Effector memory CD4-positive, alpha-beta T cell (primary cell): ENCODE results near the gene YAP1.
"Not testable (repeated sequence)": the region's sequence is repeated elsewhere in the genome, so short reads cannot be mapped to it uniquely, and the experiment has no call there.

Experiments used
- DNase-seq, 3 donors: peaks; one replicate each; pipeline ENCODE4 v3.0.0-alpha.2; 2020
- H3K27ac ChIP-seq: 2 replicates; pipeline ENCODE4 v1.7.0; 2013; ENCODE audit warnings: mild to moderate bottlenecking, low read length, moderate library complexity; ENCODE audit not compliant: insufficient read depth, poor library complexity, severe bottlenecking
- H3K27me3 ChIP-seq: replicated peaks from 2 replicates; pipeline ENCODE4 v1.7.0; 2013; ENCODE audit warnings: mild to moderate bottlenecking, low read length; ENCODE audit not compliant: insufficient read depth, control insufficient read depth, poor library complexity, severe bottlenecking
- H3K36me3 ChIP-seq: 2 replicates; pipeline ENCODE4 v1.7.0; 2013; ENCODE audit warnings: mild to moderate bottlenecking, low read length, moderate library complexity; ENCODE audit not compliant: control insufficient read depth, insufficient read depth
- H3K4me1 ChIP-seq: 2 replicates; pipeline ENCODE4 v1.7.0; 2013; ENCODE audit warnings: low read length, mild to moderate bottlenecking; ENCODE audit not compliant: control insufficient read depth, insufficient read depth, poor library complexity, severe bottlenecking
- H3K4me3 ChIP-seq: 2 replicates; pipeline ENCODE4 v1.7.0; 2013; ENCODE audit warnings: low read length, low read depth, mild to moderate bottlenecking; ENCODE audit not compliant: insufficient read depth, poor library complexity, severe bottlenecking
- H3K9me3 ChIP-seq: 2 replicates; pipeline ENCODE4 v1.7.0; 2013; ENCODE audit warnings: mild to moderate bottlenecking, low read length, moderate library complexity; ENCODE audit not compliant: control insufficient read depth

Gene YAP1

GRCh38 chr11:102194990-102195389 is 84.7 kb downstream of the YAP1 start:
- Histone ChIP-seq H3K4me3 (no peak overlapping the region), H3K9me3 (no peaks in the 10 kb centered on the region), H3K27ac (no peak overlapping the region), H3K27me3 (no peaks in the 10 kb centered on the region), H3K36me3 (no peaks in the 10 kb centered on the region), H3K4me1 (no peaks in the 10 kb centered on the region)
- no peak for DNase-seq

- Histone ChIP-seq H3K27ac (no peak overlapping the region), H3K9me3 (no peaks in the 10 kb centered on the region), H3K4me3 (no peak overlapping the region), H3K27me3 (no peaks in the 10 kb centered on the region), H3K36me3 (no peaks in the 10 kb centered on the region), H3K4me1 (no peaks in the 10 kb centered on the region)
- DNase-seq: no peak
These were observed 86.1 kb downstream of the YAP1 start for GRCh38 chr11:102196351-102196750.

GRCh38 chr11:102196816-102197215 is 86.6 kb downstream of the YAP1 start:
- Histone ChIP-seq H3K4me1 (no peaks in the 10 kb centered on the region), H3K4me3 (no peak overlapping the region), H3K36me3 (no peaks in the 10 kb centered on the region), H3K27me3 (no peaks in the 10 kb centered on the region), H3K9me3 (no peaks in the 10 kb centered on the region), H3K27ac (no peak overlapping the region)
- no peak for DNase-seq

GRCh38 chr11:102197670-102198139 is 87.5 kb downstream of the YAP1 start:
- Histone ChIP-seq H3K9me3 (no peaks in the 10 kb centered on the region), H3K4me1 (no peaks in the 10 kb centered on the region), H3K4me3 (no peak overlapping the region), H3K27me3 (no peaks in the 10 kb centered on the region), H3K27ac (no peak overlapping the region), H3K36me3 (no peaks in the 10 kb centered on the region)
- DNase-seq: no peak

GRCh38 chr11:102199673-102200072 is 89.4 kb downstream of the YAP1 start:
- DNase-seq: no peak
- H3K36me3 ChIP-seq: no peaks in the 10 kb centered on the region
- no peaks in the 10 kb centered on the region for H3K4me1 ChIP-seq
- H3K4me3 ChIP-seq: no peak overlapping the region
- no peaks in the 10 kb centered on the region for H3K27me3 ChIP-seq
- H3K9me3 ChIP-seq: no peaks in the 10 kb centered on the region
- no peak overlapping the region for H3K27ac ChIP-seq

GRCh38 chr11:102200325-102200724 is 90.1 kb downstream of the YAP1 start:
- not testable (repeated sequence) for H3K9me3 ChIP-seq, H3K27ac ChIP-seq, H3K27me3 ChIP-seq, DNase-seq, H3K4me1 ChIP-seq, H3K4me3 ChIP-seq, H3K36me3 ChIP-seq

- Histone ChIP-seq H3K4me1 (no peaks in the 10 kb centered on the region), H3K27ac (no peak overlapping the region), H3K9me3 (no peaks in the 10 kb centered on the region), H3K4me3 (no peak overlapping the region), H3K36me3 (no peaks in the 10 kb centered on the region), H3K27me3 (no peaks in the 10 kb centered on the region)
- DNase-seq: no peak
These were observed 91.5 kb downstream of the YAP1 start for GRCh38 chr11:102201776-102202175.

- Histone ChIP-seq H3K9me3 (no peaks in the 10 kb centered on the region), H3K36me3 (no peaks in the 10 kb centered on the region), H3K27ac (no peak overlapping the region), H3K4me3 (no peak overlapping the region), H3K4me1 (no peaks in the 10 kb centered on the region), H3K27me3 (no peaks in the 10 kb centered on the region)
- no peak for DNase-seq
These were observed 92.7 kb downstream of the YAP1 start for GRCh38 chr11:102202972-102203371.

GRCh38 chr11:102204174-102204573 is 93.9 kb downstream of the YAP1 start:
- no peaks in the 10 kb centered on the region for H3K9me3 ChIP-seq
- no peak overlapping the region for H3K4me3 ChIP-seq
- no peak overlapping the region for H3K27ac ChIP-seq
- H3K4me1 ChIP-seq: no peaks in the 10 kb centered on the region
- no peaks in the 10 kb centered on the region for H3K27me3 ChIP-seq
- H3K36me3 ChIP-seq: no peaks in the 10 kb centered on the region
- DNase-seq: no peak

GRCh38 chr11:102205805-102206204 is 95.6 kb downstream of the YAP1 start:
- H3K27ac ChIP-seq: no peak overlapping the region
- no peaks in the 10 kb centered on the region for H3K36me3 ChIP-seq
- H3K4me1 ChIP-seq: no peaks in the 10 kb centered on the region
- H3K27me3 ChIP-seq: no peaks in the 10 kb centered on the region
- H3K4me3 ChIP-seq: no peak overlapping the region
- no peak for DNase-seq
- H3K9me3 ChIP-seq: no peaks in the 10 kb centered on the region

GRCh38 chr11:102208835-102209234 is 98.6 kb downstream of the YAP1 start:
- Histone ChIP-seq H3K27me3 (no peaks in the 10 kb centered on the region), H3K36me3 (no peaks in the 10 kb centered on the region), H3K27ac (no peak overlapping the region), H3K9me3 (no peaks in the 10 kb centered on the region), H3K4me3 (no peak overlapping the region), H3K4me1 (no peaks in the 10 kb centered on the region)
- no peak for DNase-seq
